ENCODE data around the gene MYO7A.

The MYO7A gene

GRCh38 chr11:77171254-77171653, 43.2 kb downstream of the MYO7A start:
- DNase-seq = no peak

DNA sequence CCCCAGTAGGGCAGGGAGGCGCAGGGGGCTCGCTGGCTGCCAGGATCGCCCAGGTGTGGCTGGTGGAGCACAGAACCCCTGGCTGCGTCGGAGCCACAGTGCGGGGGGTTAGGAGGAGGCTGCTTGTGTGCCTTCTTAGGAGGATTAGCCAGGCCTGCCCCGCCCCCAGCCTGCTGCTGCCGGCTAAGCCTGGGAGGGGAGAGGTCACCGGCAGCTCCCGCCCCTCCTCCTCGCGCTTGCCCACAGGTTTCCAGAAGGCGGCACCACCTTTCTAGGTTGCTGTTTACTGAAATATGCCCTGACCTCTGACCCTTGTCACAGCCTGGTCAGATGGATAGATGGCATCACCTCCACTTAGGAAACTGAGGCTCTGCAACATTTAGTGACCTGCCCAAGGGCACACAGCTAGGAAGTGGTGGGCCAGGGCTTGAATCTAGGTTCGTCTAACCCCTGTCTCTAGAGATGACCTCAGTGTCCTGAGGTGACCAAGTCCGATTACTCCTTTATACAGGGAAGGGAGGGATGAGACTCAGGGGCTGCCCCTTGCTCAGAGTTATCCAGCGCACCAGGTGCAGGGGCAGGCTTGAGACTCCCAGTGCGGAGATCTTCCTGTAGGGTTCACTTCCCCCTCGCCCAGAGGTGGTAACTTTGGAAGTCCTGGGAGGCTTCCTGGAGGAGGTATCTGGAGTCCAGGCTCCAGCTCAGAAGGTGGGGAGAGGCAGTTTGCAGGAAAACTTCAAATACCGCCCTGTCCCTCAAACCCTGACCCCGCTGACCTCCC, 44.0 kb downstream of the MYO7A start:
- no peak for DNase-seq

DNA sequence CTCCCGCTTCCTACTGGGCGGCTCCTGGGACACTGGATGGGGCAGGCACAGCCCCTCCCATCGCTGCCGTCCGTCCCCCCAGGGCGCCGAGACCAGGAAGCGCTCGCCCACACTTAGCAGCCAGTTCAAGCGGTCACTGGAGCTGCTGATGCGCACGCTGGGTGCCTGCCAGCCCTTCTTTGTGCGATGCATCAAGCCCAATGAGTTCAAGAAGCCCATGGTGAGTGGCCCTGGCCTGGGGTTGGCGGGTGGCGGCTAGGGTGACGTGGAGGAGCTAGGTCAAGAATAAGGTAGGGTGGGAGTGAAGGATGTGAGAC, 44.6 kb downstream of the MYO7A start:
- no peak for DNase-seq

DNA sequence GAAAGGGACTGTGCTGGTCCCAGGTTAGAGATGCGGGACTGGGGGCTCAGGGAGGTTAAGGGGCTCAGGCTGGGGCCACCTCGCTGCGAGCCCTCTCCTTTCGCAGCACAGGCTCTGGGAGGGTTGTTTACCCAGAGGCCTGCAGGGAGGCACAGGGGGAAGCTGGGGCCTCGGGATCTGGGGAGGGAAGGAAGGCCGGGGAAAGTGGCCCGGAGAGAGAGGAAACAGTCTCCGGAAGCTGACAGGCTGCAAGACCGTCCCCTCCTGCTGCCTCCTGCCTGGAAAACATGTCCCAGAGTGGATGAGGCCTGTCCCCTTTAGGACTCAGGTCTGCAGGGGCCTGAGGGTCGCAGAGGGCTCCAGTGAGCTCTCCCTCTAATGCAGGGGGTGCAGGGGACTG, 45.4 kb downstream of the MYO7A start:
- DNase-seq = no peak

DNA sequence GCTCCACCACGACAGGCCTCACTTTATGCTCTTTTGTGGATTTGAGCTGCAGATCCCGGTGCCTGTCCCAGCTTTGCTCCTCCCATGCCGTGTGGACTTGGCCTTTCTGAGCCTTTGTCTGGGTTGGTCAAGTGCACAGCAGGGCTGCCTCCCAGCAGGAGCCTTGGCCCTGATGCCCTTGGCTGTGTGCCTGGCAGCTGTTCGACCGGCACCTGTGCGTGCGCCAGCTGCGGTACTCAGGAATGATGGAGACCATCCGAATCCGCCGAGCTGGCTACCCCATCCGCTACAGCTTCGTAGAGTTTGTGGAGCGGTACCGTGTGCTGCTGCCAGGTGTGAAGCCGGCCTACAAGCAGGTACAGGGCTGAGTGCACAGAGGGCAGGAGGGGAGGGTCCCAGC, 46.5 kb downstream of the MYO7A start:
- no peak for DNase-seq

DNA sequence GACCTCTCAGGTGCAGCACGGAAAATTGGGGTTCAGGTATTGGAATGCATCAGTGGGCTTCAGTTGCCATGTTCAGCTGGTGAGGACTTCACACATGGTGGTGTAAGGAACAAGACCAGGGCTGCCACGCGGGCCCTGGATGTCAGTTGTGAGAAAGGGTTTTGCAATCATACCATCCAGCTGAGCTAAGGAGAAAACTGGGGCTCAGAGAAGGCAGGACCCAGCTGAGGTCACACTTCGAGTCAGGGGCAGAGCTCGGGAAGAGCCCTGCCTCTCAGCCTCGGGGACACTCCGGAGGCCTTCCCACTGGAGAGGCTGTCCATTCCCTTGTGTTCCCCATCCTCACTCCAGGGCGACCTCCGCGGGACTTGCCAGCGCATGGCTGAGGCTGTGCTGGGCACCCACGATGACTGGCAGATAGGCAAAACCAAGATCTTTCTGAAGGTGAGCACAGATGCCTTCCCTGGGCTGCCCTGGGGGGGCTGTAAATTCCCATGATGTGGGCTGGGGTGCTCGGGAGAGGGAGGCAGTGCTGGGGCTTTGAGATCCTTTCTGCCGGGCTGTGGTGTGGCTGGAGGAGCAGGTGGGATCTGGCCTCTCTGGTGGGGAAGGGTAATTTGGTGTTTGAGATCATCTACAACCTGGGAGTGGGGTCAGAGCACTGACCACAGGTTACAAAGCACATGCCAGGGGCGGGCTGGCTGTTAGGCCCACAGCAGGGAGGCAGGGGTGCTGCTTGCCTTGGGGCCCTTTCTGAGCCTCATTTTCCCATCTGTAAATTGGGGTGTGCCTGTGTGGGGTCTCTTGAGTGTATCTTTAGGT, 47.2 kb downstream of the MYO7A start:
- DNase-seq = peak; percentile 11 to 17

DNA sequence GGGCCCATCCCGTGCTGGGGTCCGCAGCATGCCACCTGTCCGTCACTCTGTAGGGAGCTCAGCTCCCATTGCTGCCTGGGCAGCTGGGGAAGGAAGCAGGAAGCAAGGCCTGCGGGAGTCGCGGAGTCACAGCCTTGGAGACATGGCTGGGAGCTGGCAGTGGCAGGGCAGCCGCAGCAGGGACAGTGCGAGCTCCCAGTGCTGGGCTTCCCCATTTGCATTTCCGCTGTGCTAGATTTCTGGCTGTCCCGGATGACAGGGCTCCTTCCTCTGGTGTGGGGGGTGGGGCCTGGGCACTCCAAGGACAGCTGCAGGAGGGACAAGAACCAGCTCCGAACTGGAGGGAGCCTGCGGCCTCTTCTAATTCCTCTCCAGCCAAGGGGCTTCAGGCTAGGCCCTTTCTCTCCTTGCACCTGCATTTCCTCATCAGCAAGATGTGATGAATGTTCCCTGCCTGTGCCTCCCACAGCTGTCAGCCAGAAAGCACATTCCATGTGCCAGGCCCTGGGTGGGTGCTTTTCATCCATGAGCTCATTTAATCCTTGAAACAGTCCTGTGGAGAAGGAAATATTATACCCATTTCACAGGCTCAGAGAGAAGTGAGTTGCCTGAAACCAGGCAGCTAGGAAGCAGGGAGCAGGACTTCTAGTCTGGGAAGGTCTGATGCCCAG, 48.0 kb downstream of the MYO7A start:
- DNase-seq = peak; percentile 23 to 37

GRCh38 chr11:77176996-77177395, 49.0 kb downstream of the MYO7A start:
- no peak for DNase-seq

- no peak for DNase-seq
These were observed 50.1 kb downstream of the MYO7A start for GRCh38 chr11:77178150-77178549.

- no peak for DNase-seq
These were observed 51.0 kb downstream of the MYO7A start for GRCh38 chr11:77179048-77179447.

DNA sequence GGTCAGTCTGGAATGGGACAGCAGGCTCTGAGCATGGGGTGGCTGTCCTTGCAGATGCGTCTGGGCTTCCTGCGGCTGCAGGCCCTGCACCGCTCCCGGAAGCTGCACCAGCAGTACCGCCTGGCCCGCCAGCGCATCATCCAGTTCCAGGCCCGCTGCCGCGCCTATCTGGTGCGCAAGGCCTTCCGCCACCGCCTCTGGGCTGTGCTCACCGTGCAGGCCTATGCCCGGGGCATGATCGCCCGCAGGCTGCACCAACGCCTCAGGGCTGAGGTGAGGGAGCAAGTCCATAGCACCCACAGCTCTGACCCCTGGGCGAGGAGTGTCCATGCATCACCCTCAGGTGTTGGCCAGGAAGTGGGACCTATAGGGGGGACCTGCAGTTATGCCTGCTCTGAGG, 51.6 kb downstream of the MYO7A start:
- DNase-seq = no peak

DNA sequence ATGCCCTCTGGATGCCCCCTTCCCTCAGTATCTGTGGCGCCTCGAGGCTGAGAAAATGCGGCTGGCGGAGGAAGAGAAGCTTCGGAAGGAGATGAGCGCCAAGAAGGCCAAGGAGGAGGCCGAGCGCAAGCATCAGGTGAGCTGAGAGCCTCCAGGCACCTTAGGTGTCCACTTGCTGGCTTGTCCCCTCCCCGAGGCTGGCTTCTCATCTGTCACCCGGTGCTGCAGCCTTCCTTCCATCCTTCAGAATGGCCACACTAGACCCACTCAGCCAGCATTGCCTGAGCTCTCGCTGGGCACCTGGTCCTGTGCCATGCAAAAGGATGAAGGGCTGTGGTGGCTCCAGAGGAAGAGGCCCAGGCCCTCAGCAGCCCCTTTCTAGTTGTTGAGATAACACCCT, 52.3 kb downstream of the MYO7A start:
- DNase-seq = no peak

- no peak for DNase-seq
These were observed 53.2 kb downstream of the MYO7A start for GRCh38 chr11:77181226-77181625.

GRCh38 chr11:77181799-77182541, 53.9 kb downstream of the MYO7A start:
- no peak for DNase-seq

DNA sequence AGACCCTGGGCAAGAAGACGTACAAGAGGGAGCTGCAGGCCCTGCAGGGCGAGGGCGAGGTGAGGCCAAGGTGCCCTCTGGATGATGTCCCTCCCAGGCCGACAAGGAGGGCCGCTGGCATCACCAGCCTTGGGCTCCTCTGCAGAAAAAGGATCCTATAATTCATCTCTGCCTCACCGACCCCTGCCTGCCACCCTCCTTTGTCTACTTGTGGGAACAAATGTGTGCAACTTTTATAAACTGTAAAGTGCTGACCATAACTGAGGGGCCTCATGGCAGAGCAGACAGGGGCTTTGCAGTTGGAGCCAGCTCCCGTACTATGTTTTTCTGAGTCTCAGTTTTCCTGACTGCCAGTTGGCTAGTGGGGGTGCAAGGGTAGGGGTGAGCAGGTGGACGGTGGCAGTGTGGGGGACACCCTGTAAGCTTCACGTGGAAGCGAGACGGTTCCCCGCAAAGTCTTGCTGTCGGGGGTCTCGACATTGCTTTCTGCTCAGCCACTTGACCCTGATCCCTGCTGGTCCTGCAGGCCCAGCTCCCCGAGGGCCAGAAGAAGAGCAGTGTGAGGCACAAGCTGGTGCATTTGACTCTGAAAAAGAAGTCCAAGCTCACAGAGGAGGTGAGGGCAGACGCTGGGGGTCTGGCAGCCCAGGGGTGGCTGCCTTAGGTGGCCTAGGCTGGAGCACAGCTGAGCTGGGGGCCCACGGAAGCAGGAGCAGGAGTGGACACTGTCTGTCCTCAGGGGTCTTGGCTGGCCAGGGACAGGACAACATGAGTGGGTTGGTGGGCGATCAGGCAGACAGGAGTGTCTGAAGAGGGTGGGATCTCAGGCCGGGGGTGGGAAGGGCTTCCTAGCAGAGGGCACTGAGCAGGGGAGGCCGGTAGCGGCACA, 54.7 kb downstream of the MYO7A start:
- DNase-seq = no peak

- DNase-seq = no peak
These were observed 55.5 kb downstream of the MYO7A start for GRCh38 chr11:77183431-77183984.

DNA sequence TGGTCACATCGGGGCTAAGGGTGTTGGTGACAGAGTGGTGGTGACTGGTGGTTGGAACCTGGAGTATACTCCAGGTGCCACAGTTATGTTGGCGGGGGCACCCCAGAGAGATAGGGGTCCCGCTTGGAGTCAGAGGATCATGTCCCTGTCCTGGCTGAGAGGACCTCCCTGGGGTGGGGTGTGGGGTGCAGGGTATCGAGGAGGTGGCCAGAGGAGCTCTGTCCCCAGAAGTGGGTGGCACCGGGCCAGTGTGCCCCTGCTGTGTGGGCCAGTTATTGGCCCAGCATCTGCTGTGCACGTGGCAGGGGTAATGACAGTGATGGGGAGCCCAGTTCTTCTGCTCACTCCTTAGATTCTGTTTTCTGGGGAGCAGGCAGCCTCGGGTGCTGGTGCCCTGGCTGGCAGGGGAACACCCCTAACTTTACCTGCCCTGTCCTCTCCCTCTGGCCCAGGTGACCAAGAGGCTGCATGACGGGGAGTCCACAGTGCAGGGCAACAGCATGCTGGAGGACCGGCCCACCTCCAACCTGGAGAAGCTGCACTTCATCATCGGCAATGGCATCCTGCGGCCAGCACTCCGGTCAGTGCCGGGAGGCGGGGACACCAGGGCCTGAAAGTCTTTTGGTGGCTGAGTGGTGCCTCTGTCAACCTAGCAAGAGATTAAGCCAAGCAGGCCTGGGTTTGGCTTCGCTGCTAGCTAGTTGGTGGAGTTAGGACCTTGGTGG, 56.3 kb downstream of the MYO7A start:
- no peak for DNase-seq

GRCh38 chr11:77186302-77186701, 58.3 kb downstream of the MYO7A start:
- DNase-seq = no peak

GRCh38 chr11:77187111-77187750, 59.2 kb downstream of the MYO7A start:
- no peak for DNase-seq
